HG03097 (cell line): ENCODE results near the gene ASIC3.
A peak's percentile ranks its signal among the peaks of the same experiment; 100 is the strongest.

Source experiments
- ATAC-seq: cut with Tn5 transposase; IDR thresholded peaks from one replicate; pipeline ENCODE4 v1.9.1; 2021; ENCODE audit not compliant: unreplicated experiment, low FRiP score

Gene ASIC3

DNA sequence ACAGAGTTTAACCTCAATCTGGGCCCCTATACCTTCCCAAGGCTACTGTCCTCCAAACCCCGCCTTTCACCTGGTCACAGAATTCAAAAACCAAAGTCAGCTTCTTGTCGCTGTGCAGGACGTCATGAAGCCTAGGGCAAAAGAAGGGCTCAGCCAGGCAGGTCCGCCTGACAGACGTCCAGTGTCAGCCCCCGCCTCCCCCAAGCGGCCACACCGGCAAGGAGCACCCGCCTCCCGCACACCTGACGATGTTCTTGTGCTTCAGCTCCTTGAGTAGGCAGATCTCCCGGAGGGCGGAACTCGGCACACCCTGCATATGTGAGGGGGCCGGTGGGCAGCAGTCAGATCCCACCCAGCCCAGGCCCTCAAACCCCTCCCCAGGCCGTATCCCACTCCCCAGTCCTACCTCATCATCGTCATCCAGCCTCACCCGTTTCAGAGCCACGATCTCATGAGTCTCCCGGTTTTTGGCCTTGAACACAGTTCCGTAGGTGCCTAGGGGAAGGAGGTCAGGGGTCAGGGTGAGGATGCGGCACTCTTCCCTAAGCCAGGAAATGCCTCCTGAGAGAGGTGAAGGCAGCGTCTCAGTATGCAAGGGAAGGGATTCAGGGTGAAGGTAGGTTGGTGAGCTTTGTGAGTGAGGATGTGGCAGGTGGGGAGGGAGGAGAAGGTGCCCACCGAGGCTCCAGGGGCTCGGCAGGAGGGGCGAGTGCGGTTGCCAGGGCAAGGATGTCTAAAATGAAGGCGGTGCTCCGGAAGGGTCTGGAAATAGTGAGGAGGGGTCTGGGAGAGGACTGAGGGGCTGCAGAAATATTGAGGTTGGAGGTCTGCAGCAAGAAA is 8.6 kb downstream of the ASIC3 start:
- ATAC-seq = no peak

DNA sequence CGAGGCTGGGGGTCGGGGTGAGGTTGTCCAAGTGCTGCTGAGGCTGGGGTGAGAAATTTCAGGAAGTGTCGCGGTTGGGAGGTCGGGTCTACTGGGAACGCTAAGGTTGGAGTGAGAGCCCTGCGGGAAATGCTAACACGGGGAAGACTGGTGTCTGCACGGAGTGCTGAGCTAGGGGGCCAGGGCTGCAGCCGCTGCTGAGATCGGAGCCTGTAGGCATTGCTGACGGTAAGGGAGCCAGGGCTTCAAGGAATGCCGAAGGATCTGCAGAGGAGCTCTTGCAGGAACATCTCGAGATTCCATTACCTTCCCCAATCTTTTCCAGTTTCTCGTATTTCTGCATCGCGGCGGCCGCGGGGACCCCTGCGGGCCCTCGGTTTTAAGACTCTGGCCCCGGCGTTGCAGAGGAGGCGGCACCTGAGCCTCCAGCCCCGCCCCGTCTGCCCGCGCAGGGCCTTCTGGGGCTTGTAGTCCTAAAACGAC is 9.2 kb downstream of the ASIC3 start, which contains the start of gene CDK5:
Gene CDK5, minus strand, starts transcription at position 392 of the 483 bp plus-strand sequence. Its CDS starts 49 bp downstream, at position 343.
- peak; percentile 5 for ATAC-seq

DNA sequence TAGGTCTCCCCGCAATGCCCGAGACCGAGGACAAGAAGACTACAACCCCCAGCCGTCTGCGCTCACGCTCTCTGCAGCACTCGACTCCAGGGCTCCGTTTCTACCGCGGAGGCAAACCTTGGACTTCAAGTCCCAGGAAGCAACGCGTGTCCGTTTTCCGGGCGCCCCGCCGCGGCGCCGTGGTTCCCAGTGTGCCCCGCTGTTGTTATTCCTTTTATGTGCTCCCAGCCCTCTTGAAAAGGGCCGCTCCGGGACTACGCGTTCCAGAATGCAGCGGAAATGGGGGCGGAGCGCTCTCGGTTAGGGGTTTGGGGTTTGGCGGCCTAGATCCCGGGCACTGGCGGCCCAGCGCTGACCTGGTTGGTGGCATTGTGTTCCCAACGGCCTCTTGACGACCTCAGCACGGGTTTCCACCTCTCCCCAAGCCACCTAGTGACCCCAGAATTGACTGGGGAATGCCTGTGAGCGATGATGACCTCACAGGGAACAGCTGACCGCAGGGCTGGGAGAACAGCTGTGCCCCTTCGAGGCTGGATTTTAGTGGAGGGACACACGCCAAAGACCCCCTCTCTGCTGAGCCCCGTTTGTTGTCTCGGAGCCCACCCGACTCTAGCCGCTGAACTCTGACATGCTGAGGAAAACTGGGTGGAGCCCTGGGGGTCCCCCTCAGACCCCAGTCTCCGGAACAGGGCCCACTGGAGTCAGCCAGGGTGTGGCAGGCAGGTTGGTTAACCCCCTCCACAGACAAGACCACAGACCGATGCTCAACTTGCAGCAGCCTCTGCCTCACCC is 9.9 kb downstream of the ASIC3 start:
- peak; percentile 81 for ATAC-seq

DNA sequence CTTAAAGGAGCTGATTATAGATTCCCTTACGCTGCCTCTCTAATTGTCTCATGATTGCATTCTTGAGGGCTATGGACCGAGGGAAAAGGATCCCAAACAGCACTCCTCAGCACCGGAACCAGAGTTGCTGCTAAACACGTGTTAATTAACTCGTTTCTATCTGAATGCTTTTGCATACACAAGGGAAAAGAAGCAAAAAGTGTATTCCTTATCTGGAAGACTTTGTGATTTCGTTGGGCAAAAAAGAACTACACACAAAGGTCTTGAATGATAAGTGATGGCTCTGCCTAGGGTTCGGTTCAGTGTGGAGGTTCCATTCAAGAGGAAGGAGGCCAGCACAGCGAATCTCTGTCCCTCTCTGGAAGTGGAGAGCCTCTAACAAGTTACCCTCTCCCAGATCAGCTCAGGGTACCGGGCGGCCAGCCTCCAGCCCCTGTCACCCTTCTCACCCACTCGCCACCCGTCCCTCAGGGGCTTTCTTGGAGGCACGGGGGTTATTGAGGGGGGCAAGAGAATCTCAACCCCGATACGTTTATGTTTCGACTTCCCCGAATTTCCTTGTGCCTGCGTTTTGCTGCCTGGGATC is 10.5 kb downstream of the ASIC3 start:
- ATAC-seq = no peak

- no peak for ATAC-seq
These were observed 11.2 kb downstream of the ASIC3 start, which contains the start of gene SLC4A2 for GRCh38 chr7:151059367-151060112. Gene SLC4A2 (plus strand): TSS chr7:151059589. CDS start chr7:151061988, 2,399 bp downstream.

DNA sequence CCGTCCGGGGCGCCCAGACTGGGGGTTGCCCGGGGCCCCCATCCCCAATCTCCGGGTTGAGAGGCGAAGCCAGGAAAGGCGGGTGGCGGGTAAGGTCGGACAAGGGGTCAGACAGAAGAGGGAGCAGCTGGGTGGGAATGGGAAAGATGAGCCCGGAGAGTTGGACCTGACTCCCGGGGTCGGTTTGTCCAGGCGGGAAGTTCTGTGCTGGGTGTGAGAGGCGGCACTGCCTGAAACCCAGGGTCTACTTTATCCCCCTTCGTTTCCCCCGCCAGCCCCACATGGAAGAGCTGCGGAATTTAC is 11.7 kb downstream of the ASIC3 start:
- no peak for ATAC-seq

DNA sequence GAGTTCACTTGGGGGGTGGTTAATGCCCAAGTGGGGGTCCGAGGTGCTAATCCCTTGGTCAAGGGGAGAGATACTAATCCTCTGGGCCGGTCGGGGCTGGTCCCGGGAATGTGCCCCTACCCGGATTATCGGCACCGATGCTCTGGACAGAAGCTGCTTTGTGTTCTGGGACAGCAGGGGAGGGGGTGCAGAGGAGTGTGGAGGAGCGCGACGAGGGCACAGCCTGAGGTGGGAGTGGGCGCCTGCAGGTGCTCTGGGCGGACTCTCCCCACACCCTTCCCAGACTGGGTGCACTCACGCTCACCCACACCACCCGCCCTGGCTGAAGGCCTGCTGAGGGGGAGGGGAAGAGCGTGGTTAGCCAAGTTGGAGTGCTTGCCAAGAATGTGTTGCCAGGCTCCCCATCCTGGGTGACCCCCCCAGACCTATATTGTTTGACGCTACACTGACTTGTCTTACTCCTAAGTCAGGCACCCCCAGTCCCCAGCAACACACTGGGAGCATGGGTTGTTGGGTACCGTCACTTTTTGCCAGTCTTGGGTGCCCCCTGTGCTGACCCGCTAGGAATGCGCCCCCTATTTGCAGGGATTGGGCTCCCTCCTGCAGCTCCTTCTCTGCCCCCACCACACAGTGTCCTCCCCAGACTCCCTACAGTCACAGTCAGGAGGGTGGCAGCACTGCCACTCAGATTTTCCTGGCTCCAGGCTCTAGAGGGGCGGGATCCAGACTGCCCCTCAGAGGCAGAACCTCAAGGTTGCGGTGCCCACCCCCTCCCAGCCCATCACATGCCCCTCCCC is 12.3 kb downstream of the ASIC3 start:
- no peak for ATAC-seq

DNA sequence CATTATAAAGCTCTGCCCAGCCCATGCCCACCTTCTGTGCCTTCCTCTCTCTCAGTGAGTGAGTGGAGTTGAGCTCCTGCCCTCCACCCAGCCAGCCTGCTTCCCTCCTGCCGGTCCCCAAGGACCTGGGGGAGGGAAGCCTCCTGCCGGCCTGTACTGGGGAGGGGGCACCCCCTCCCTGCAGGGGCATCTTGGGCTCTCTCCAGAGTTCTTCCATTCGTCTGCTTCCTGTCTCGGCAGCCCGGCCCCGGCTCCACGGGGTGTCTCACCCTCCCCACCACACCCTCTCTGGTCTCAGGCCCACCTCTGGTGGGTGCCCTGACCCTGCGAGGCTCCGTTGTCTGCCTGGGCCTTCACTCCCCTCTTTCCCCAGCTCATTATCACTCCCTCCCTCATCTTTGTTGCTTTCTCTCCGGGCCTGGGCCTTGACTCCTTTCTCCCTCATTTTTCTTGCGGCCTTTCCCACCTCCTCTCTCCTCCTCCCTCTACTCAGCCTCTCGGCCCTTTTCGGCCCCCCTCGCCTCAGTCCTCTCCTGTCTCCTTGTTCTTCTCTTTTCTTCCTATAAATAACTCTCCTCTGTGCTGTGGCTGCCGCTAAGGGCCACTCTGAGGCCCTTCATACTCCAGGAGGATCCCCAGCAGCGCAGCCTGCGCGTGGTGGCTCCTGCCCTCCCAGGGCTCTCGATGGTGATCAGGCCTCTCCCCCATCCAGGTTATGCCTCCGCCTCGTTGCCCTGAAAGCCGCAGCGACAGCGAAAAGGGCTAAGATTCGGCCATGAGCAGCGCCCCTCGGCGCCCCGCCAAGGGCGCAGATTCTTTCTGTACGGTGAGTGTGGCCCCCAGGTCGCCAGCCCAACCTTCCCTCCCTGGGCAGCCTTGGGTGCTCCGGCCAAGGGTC is 13.1 kb downstream of the ASIC3 start:
- no peak for ATAC-seq

DNA sequence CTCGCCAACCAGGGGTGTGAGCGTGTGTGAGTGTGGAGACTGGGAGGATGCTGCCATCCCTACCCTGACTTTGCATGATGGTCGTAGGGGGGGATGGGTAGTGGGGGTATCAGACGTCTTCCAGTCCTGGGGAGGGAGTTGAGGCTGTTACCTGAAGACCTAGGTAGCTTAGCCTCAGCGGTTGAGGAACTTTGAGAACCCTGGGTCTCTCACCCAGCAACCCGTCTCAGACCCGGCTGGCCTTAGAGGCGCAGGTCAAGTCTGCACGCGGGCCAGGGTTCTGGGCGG is 13.7 kb downstream of the ASIC3 start:
- ATAC-seq = no peak

DNA sequence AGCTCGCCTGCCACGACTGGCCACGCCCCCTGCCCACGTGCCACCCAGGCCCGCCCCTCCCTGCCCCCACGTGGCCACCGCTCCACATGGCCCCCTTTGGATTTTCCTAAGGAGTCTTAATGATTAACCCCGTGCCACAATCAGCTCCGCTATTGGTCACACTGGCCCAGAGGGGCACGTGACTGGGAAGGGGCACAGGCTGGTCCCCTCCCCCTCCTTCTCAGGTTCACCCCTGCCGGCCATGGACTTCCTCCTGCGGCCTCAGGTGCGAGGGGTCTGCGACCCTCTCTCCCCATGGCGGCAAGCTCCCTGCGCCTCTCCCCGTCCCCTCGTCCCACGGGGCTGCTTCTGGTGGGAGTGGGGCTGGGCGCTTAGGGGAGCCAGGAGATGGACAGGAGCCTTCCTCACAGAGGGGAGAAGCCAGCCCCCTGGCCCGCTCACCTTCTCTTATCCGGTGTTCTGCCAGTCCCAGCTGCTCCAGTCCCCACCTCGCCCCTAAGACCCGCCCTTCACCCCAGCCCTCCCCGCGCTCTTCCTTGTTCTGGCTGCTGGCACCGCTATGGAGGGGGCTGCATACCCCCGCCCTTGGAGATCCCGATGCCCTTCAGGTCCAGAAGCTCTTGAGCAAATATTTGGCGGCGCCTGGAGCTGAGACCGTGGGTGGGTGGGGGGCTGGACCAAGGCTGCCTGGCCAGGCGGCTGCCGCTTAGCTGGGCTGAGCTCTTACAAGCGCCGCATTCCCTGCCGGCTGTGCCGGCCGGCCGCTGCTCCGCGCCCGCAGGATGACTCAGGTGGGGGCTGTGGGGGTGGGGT is 14.3 kb downstream of the ASIC3 start:
- no peak for ATAC-seq

DNA sequence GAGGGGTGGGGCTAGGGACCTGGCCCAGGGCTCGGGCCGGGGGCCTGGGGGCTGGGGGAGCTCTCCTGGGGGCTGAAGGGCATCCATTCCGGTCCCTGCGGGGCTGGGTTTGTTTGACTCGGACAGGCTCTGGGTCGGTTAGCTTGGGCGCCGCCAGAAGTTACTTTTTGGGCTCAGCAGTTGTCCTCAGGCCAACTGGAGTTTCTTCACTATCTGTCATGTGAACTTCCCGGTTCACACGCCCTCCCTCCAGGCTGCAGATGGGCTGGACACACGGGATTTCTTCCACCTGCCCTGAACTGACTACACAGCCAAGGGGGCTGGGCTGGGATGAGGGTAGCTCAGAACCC is 14.9 kb downstream of the ASIC3 start:
- no peak for ATAC-seq

DNA sequence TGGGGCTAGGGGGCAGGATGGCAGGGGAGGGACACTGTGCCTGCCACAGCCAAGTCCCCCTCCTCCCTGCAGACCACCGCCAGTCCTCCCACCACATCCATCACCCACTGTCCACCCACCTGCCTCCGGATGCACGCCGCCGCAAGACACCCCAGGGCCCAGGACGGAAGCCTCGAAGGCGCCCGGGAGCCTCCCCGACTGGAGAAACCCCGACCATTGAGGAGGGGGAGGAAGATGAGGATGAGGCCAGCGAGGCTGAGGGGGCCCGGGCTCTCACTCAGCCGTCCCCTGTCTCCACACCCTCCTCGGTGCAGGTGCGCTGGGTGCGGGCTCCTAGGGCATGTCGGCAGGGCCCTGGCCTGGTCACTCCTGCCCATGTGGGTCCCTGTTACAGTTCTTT is 16.1 kb downstream of the ASIC3 start:
- ATAC-seq = no peak

DNA sequence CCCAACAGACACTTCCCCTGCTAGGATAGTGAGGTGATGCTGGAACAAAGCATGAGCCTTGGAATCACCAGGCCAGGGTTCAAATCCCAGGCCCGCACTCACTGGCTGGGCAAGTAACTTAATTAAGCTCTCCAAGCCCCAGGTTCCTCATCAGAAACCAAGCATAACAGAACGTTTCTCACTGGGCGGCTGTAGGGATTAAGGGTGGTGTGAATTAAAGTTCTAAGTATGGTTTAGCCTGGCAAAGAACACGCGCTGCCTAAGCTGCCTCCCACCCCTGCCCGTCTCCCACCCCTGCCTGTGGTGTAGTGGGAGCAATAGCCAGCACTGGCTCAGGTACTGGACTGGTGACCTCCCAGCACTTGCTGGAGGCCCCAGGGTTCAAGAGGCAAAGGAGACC is 16.7 kb downstream of the ASIC3 start:
- ATAC-seq = no peak

DNA sequence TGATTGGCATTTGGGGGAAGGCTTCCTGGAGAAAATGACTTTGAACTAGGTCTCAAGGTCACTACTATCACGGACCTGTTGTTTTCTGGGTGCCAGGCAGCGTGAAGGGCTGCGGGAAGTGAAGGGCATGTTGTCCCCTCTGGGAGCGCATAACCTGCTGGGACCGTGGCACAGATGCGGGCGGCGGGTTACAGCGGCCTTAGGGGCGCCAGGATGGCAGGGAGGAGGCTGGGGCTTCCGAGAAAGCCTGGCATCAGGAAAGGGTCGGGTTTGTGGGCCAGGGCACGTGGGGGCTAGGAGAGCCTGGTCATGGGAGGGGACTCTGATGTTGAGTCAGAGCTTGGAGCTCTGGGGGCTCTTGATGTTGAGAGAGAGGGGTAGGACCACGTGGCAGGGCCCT is 17.2 kb downstream of the ASIC3 start:
- ATAC-seq = no peak

DNA sequence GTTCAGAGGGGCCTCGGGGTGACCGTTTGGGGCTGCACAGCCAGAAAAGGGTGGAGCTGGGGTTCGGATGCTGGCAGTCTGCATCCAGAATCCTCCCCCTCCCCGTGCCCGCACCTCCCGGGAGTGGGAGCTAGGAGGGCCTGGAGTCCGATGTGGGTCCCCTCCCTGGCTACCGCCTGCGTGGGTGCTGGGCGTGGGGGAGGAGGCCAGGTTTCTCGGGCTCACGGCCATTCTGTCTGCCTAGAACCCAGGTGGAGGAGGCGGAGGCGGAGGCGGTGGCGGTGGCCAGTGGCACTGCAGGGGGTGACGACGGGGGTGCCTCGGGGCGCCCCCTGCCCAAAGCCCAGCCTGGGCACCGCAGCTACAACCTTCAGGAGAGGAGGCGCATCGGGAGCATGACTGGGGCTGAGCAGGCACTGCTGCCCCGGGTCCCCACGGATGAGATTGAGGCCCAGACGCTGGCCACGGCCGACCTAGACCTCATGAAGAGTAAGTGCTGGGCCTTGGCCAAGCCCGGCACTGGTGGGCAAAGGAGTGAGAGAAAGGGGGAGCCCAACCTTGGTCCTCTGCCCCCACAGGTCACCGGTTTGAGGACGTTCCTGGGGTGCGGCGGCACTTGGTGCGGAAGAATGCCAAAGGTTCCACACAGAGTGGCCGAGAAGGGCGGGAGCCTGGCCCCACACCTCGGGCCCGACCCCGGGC is 18.1 kb downstream of the ASIC3 start:
- ATAC-seq = no peak

- ATAC-seq = no peak
These were observed 19.9 kb downstream of the ASIC3 start for GRCh38 chr7:151068069-151068773.
